GM21381 (cell line): ENCODE results near the gene TMIGD3.

Experiments
- ATAC-seq: cut with Tn5 transposase; IDR thresholded peaks from one replicate; pipeline ENCODE4 v1.9.1; 2021; ENCODE audit warnings: mild to moderate bottlenecking, moderate library complexity; ENCODE audit not compliant: unreplicated experiment

TMIGD3 gene

DNA sequence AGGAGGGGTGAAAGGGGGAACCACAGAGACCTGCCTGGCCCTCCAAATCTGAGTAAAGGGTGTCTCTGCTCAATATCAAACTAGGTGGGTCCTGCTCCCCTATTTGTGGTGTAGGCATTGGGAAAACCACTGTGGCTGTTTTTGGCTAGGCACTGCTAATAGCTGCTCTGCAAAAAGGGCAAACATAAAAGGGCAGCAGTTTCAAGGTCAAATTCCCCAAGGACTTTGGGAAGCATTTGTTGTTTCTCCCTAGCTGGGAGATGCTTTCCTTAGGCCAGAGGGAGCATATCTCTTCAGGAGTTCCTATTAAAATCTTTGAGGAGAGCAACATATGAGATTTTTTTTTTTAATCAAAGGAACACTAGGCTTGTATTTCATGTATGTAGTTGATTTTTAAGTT lies 27.2 kb downstream of the TMIGD3 start:
- ATAC-seq: no peak

DNA sequence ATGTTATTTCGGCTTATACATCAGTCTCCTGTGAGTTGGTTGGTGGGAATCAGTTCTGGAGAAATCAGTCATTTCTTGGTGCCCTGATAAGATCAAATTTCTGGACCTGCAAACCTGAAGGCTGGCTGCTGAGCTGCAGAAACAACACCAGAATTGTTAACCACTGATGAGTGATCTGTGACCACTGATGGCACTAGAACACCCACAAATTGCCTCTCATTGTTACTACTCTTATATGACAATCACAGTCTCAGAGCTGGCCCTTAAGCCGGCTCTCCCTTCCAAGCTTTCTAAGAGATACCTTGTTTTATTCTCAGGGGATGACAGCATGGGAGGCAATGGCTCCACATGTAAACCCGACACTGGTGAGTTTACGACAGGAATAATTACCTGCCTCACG lies 27.7 kb downstream of the TMIGD3 start:
- no peak for ATAC-seq

GRCh38 chr1:111474521-111474920 lies 28.9 kb downstream of the TMIGD3 start:
- ATAC-seq: no peak

DNA sequence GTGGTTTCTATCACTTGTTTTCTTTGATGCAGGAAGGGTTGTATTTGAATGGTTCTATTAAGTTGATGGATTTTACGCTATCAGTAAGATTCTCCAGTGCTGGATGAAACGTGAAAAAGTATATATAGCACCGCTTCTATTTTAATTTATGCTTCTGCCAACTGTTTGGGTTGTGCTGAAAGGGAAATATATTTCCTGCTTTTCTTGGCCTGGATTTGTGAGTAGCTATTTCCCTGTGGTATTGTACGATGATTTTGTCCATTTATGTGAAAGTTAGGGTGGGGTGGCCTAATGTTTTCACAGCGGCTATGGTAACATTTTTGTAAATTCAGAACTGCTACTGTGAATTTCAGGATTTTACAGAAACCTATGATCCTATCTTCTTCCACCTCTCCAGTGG lies 29.3 kb downstream of the TMIGD3 start:
- ATAC-seq: no peak

DNA sequence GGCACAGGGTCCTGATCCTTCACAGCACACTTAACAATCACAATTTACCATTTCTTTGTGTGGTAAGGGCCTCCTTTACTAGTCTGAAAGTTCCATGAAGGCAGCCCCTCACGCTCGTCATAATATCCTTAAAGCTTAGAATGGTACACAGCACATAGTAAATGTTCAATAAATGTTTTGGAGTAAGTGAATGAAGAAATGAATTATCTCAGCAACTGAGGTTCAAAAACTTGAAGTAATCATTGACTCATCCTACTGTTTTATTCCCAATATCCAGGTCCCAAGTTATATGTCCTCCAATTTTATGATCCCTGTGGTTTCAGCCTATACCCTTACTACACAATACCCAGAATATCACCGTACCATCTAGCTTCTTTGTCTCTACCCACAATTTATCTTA lies 31.9 kb downstream of the TMIGD3 start:
- ATAC-seq: no peak

DNA sequence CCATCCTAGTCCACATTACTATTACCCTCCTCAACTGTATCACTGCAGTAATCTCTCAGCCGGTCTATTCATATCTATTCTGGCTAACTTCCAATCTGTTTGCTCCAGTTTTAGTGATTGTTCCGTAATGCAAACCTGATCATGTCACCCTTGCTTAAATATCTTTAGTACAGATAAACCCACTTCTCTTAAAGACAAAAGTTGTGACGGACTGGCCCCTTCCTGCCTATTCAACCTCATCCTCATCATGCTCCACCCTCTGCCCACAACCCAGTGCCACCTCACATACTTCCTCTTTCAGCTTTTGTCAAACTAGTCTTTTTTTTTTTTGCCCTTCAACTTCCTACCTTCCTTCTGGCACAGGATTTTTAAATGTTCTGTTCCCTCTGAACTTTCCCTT lies 32.4 kb downstream of the TMIGD3 start:
- no peak for ATAC-seq

DNA sequence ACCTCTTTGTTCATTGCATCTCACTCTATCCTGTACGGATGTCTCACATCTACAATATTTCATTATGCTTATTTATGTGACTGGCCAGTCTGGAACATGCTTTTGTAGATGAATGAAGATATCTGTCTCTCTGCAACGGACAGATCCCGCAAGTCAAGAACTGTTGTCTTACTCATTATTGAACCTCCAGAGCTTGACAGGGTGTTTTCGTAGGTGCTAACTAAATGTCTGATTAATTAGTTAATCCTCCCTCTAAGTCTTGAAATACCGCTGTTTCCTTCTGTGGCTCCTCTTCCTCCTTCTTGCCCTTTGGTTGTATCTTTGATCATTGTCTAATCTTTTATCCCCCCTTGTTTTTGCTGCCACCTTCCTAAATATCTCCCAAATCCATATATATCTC lies 32.8 kb downstream of the TMIGD3 start:
- no peak for ATAC-seq

- no peak for ATAC-seq
These were observed 33.9 kb downstream of the TMIGD3 start for GRCh38 chr1:111469539-111469938.

- no peak for ATAC-seq
These were observed 34.7 kb downstream of the TMIGD3 start for GRCh38 chr1:111468717-111469100.

- no peak for ATAC-seq
These were observed 35.3 kb downstream of the TMIGD3 start for GRCh38 chr1:111467865-111468716.

DNA sequence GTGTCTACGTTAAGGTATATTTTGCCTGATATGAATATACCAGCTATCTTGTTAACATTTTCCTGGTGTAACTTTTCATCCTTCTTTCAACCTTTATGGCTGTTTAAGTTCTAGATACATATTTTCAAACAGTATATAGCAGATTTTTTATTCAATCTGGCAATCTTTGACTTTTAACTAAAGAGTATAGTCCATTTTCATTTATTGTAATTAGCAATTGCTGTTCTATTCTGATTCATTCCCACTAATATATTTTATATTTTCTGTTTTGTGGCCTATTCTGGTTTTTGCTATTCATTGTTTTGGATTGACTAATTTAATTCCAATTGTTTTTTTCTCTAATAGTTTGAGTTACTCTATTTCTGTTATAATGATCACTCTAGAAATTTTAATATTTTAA lies 37.0 kb downstream of the TMIGD3 start:
- ATAC-seq: no peak

DNA sequence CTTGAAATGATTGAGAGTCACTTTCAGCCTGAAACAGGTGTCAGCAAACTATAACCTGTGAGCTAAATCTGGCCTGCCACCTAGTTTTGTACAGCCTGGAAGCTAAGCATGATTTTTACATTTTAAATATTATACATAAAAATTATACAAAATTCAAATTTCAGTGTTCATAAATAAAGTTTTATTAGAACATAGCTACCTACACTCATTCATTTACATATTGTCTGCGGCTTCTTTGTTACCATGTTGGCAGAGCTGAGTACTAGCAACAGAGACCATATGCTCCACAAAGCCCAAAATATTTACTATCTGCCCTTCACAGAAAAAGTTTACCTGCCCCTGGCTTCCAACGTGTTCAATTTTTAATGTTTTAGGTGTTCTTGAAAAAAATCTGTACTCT lies 37.7 kb downstream of the TMIGD3 start:
- ATAC-seq: no peak

DNA sequence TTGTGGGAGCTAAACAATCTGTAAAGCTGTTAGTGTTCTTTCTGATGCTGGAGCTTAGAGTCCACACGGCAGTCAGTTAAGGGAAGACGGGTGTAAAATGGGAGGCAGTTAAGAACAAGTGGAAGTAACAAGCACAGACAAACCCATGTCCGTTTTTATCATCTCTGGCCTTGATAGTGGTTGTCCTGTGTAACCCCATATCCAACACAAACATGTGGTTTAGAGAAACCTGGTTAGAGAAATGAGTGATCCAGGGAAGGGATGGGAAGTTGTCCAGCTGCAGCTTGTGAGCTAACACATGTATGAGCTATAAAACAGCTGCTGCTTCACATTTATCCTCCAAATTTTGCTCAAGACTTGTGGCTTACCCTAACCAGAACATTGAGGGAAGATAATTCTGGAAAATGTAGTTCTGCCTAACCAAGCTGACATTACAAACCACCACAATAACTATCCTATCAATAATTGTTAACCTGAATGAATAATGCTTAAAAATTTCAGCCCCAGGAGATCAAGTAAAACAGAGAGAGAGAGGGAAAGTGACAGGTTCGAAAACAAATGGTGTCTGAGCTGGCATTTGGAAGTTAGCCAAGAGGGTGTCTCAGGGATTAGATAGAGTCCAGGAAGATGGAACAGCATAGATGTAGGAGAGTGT lies 40.3 kb downstream of the TMIGD3 start:
- ATAC-seq: no peak

GRCh38 chr1:111462370-111463028 lies 40.9 kb downstream of the TMIGD3 start:
- no peak for ATAC-seq

GRCh38 chr1:111461765-111462164 lies 41.7 kb downstream of the TMIGD3 start:
- no peak for ATAC-seq

DNA sequence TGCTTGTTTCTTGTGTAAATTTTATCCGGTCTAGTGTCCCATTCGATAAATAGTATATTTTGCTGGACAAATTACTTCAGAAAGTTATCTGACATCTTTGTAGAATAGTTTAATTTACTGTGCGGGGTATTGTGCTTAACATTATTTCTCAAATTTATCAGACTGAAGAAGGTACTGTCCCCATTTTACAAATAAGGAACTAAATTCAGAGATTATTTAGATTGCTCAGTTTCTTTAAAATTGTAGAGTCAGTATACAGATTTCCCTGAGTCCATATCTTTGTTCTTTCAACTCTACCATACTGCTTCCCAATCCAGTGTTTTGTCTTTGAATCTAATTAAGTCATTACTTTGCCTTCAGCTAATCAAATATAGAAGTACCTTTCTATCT lies 47.8 kb downstream of the TMIGD3 start:
- ATAC-seq: no peak

DNA sequence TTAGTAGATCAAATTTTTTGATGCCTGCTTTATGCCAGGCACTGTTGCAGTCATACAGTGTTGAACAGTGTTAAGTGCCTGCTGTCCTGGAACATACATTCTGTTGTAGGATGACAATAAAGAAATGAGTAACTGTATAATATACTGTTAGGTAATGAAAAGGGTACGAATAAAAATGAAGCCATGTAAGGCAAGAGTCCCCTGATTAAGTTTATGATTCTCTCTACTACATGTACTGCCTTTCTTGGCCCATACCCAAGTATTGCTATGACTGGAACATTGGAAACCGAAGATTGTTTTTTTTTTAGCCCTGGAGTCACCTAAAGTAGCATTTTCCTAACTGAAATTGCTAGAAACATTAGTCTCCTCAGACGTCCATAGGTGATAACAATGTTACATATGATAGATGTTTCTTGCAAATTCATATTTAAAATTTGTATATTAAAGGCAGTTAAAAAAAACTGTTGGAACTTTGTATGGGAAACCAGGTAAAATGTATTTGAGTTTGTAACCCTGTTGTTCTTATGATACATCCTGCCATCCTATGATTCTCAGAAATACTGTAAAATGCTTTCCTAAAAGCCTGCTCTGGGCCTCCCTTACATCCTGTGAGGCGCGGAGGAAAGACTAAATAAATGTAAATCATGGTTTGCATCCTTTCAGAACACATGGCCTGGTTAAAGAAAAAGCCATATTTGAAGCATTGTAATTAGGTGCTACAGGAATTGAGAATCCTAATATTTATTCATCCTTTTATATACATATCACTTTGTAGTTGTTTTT lies 48.4 kb downstream of the TMIGD3 start:
- ATAC-seq: no peak

GRCh38 chr1:111453706-111454105 lies 49.7 kb downstream of the TMIGD3 start:
- ATAC-seq: no peak

- no peak for ATAC-seq
These were observed 50.9 kb downstream of the TMIGD3 start for GRCh38 chr1:111452581-111452980.

DNA sequence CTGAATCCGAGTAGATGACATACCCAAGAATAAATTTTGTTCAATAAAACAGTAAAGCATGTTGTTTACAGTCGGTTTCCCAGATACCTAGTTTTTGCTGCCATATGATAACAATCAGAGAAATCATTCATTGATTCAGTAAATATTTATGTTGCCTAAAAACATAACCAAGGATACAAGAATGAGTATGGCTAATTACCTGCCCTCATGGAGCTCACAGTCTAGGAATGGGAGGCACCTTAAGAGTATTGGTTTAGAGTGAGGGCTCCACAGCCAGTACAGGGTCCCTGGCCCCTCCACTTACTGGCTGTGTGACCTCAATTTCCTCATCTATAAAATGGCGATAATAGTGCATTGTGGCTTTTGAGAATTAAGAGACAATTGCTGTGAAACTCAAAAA lies 53.2 kb downstream of the TMIGD3 start:
- no peak for ATAC-seq

DNA sequence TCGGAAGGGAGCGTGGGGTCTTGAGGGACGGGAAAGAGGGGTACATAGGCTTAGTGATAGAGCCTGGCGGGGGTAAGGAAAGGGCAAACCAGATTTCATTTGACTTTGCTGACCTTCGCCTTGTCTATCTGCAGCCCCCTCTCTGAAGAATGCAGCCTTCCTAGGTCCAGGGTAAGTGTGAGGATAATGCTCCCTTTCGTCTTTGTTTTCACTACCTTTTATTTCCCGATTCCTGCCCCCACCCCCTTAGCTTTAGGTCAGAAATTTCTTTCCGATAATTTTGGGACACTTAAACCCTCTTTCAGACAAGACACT lies 53.8 kb downstream of the TMIGD3 start:
- ATAC-seq: no peak
